GM18499 (cell line): ENCODE results near the gene ZBED4.
"Not testable (repeated sequence)": the region's sequence is repeated elsewhere in the genome, so short reads cannot be mapped to it uniquely, and the experiment has no call there.

ENCODE experiments used
- ATAC-seq: cut with Tn5 transposase; IDR thresholded peaks from one replicate; pipeline ENCODE4 v1.9.1; 2021; ENCODE audit warnings: moderate number of reproducible peaks; ENCODE audit not compliant: insufficient read depth, unreplicated experiment

Gene ZBED4

GRCh38 chr22:49852898-49853894 is at the start of gene ZBED4:
TSS of gene ZBED4 (plus strand) at chr22:49853844. CDS start at chr22:49883663, 29,819 bp downstream.
- peak; percentile 43 for ATAC-seq

GRCh38 chr22:49807129-49807528 is 46.5 kb upstream of the ZBED4 start:
- no peak for ATAC-seq

- no peak for ATAC-seq
These were observed 45.6 kb upstream of the ZBED4 start for GRCh38 chr22:49807780-49808708.

GRCh38 chr22:49810363-49811019 is 43.2 kb upstream of the ZBED4 start:
- ATAC-seq: no peak

GRCh38 chr22:49811020-49811791 is 42.4 kb upstream of the ZBED4 start:
- ATAC-seq: no peak

- no peak for ATAC-seq
These were observed 40.8 kb upstream of the ZBED4 start for GRCh38 chr22:49812838-49813237.

GRCh38 chr22:49814164-49814686 is 39.4 kb upstream of the ZBED4 start:
- ATAC-seq: no peak

- ATAC-seq: no peak
These were observed 38.8 kb upstream of the ZBED4 start for GRCh38 chr22:49814856-49815255.

- no peak for ATAC-seq
These were observed 38.0 kb upstream of the ZBED4 start for GRCh38 chr22:49815641-49816091.

- ATAC-seq: no peak
These were observed 36.3 kb upstream of the ZBED4 start for GRCh38 chr22:49817359-49817758.

- no peak for ATAC-seq
These were observed 32.7 kb upstream of the ZBED4 start for GRCh38 chr22:49820984-49821383.

GRCh38 chr22:49821741-49822140 is 31.9 kb upstream of the ZBED4 start:
- ATAC-seq: not testable (repeated sequence)

- no peak for ATAC-seq
These were observed 30.2 kb upstream of the ZBED4 start for GRCh38 chr22:49823289-49824045.

- no peak for ATAC-seq
These were observed 29.3 kb upstream of the ZBED4 start for GRCh38 chr22:49824185-49824925.

- no peak for ATAC-seq
These were observed 28.7 kb upstream of the ZBED4 start for GRCh38 chr22:49824936-49825335.

GRCh38 chr22:49825436-49825835 is 28.2 kb upstream of the ZBED4 start:
- no peak for ATAC-seq

- no peak for ATAC-seq
These were observed 27.6 kb upstream of the ZBED4 start for GRCh38 chr22:49825944-49826602.
